Keratinocyte (primary cell): ENCODE measurements around the gene PDZRN4.

Experiments
- EZH2 ChIP-seq: IDR thresholded peaks from one replicate; pipeline ENCODE4 v1.6.1; 2012; ENCODE audit warnings: inconsistent platforms, mild to moderate bottlenecking, low read length, moderate library complexity
- TF ChIP-seq, protein P1 (sequence below), 3 experiments: IDR thresholded peaks in 1 of 3; conservative IDR thresholded peaks in 1 of 3; optimal IDR thresholded peaks in 1 of 3; 2 replicates in 2 of 3; 3 replicates in 1 of 3; pipeline versions ENCODE3 to v1.5.1; 2011; ENCODE audit warnings: low read length in 3 of 3, mild to moderate bottlenecking in 3 of 3, moderate library complexity in 2 of 3, control low read depth in 1 of 3, inconsistent platforms in 1 of 3; ENCODE audit not compliant: insufficient read depth in 2 of 3; ENCODE audit errors: extremely low read depth in 1 of 3

DNA sequence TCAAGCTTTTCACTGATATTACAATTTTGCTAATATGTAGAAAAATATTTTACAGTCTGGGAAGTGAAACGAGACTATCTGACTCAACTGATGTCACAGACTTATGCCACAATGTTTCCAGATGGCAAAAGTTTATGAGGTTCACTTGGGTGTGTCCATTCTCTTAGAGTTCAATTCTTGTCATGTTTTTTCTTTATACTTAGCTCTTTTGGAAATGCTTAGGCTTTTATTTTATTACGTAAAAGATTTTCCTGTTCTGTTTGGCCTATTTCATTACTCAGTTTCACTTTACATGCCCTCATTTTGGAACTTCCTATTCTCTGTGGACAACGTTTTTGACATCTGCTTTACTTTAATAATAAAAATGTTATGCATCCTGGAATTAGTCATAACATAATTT, 2.1 kb upstream of the PDZRN4 start:
- no peak for TF ChIP-seq EZH2
- TF ChIP-seq, protein P1, sequence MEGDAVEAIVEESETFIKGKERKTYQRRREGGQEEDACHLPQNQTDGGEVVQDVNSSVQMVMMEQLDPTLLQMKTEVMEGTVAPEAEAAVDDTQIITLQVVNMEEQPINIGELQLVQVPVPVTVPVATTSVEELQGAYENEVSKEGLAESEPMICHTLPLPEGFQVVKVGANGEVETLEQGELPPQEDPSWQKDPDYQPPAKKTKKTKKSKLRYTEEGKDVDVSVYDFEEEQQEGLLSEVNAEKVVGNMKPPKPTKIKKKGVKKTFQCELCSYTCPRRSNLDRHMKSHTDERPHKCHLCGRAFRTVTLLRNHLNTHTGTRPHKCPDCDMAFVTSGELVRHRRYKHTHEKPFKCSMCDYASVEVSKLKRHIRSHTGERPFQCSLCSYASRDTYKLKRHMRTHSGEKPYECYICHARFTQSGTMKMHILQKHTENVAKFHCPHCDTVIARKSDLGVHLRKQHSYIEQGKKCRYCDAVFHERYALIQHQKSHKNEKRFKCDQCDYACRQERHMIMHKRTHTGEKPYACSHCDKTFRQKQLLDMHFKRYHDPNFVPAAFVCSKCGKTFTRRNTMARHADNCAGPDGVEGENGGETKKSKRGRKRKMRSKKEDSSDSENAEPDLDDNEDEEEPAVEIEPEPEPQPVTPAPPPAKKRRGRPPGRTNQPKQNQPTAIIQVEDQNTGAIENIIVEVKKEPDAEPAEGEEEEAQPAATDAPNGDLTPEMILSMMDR (optimal IDR thresholded peaks at IDR 0.05 in 1 of 3, IDR thresholded peaks at IDR 0.05 in 1 of 3, conservative IDR thresholded peaks at IDR 0.05 in 1 of 3; ENCODE audit: extremely low read depth in 1 of 3, insufficient read depth in 2 of 3, low read length in 3 of 3): no peak
